Measurements from ENCODE around the gene FNDC3B.

FNDC3B gene

DNA sequence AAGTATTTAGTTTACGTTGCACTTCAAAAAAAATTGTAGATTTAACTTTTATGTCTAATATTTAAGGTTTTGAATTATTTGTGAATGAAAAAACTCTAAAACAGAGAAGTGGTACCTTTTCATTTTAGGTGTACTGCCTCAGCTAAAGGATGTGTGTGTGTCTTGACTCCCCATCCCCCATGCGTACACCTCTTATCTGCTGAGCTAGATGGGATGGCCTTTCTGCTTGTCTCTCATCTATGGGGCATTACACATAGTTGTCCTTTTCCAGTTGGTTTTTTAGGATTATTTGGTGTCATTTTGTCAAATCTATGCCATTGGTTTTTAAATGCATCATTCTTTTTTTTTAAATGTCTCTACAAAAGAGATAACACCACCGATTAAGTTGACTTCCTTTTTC, 110.9 kb downstream of the FNDC3B start:
- H3K4me3 ChIP-seq (ENCODE audit: low read depth, low read length) = no peak overlapping the region
- DNase-seq (ENCODE audit: low read depth) = no peak
- TF ChIP-seq, protein P1, sequence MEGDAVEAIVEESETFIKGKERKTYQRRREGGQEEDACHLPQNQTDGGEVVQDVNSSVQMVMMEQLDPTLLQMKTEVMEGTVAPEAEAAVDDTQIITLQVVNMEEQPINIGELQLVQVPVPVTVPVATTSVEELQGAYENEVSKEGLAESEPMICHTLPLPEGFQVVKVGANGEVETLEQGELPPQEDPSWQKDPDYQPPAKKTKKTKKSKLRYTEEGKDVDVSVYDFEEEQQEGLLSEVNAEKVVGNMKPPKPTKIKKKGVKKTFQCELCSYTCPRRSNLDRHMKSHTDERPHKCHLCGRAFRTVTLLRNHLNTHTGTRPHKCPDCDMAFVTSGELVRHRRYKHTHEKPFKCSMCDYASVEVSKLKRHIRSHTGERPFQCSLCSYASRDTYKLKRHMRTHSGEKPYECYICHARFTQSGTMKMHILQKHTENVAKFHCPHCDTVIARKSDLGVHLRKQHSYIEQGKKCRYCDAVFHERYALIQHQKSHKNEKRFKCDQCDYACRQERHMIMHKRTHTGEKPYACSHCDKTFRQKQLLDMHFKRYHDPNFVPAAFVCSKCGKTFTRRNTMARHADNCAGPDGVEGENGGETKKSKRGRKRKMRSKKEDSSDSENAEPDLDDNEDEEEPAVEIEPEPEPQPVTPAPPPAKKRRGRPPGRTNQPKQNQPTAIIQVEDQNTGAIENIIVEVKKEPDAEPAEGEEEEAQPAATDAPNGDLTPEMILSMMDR (IDR thresholded peaks at IDR 0.05; ENCODE audit: low read depth, low read length) = no peak
- TF ChIP-seq MYC (IDR thresholded peaks at IDR 0.05; ENCODE audit: low read depth, low read length) = no peak

DNA sequence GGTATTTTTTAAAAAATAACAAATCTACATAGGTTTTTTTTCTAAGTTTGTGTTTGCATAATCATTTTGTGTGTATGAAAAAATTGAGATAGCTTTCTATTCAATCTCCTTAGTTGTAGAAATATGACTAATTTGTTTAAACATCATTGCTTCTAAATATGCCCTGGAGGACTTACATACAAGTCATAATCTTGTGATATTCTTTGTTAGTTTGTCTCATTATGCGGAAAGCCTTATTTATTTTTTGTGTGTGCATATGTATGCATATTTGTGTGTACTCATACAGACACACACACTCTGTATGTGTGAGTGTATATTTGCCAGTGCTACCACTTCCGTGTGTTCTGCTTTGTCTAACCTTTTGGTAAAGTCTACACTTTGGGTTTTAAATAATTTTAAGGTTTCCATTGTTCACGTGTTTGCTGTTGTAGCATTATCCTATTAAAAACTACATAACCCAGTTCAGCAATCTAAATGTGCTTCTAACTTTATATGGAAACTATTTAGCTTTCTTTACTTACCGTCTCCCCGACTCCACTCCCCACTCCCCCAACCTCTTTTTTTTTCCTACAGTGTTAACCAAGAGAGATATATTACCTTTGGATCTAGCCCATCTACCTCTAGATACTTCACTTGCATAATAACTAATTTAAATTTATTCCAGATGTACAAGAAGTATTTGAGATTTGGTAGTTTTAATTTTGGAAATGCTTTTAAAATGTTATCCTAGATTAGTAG, 111.7 kb downstream of the FNDC3B start:
- no peak for DNase-seq (ENCODE audit: low read depth)
- no peak overlapping the region for H3K4me3 ChIP-seq (ENCODE audit: low read depth, low read length)
- TF ChIP-seq, protein P2, sequence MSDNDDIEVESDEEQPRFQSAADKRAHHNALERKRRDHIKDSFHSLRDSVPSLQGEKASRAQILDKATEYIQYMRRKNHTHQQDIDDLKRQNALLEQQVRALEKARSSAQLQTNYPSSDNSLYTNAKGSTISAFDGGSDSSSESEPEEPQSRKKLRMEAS (IDR thresholded peaks at IDR 0.05; ENCODE audit: low read depth, low read length) = no peak
- TF ChIP-seq MYC (IDR thresholded peaks at IDR 0.05; ENCODE audit: low read depth, low read length) = no peak
- no peak for TF ChIP-seq POLR2A (IDR thresholded peaks at IDR 0.05; ENCODE audit: extremely low read depth, insufficient read length)
- TF ChIP-seq, protein P1 (IDR thresholded peaks at IDR 0.05; ENCODE audit: low read depth, low read length) = no peak

DNA sequence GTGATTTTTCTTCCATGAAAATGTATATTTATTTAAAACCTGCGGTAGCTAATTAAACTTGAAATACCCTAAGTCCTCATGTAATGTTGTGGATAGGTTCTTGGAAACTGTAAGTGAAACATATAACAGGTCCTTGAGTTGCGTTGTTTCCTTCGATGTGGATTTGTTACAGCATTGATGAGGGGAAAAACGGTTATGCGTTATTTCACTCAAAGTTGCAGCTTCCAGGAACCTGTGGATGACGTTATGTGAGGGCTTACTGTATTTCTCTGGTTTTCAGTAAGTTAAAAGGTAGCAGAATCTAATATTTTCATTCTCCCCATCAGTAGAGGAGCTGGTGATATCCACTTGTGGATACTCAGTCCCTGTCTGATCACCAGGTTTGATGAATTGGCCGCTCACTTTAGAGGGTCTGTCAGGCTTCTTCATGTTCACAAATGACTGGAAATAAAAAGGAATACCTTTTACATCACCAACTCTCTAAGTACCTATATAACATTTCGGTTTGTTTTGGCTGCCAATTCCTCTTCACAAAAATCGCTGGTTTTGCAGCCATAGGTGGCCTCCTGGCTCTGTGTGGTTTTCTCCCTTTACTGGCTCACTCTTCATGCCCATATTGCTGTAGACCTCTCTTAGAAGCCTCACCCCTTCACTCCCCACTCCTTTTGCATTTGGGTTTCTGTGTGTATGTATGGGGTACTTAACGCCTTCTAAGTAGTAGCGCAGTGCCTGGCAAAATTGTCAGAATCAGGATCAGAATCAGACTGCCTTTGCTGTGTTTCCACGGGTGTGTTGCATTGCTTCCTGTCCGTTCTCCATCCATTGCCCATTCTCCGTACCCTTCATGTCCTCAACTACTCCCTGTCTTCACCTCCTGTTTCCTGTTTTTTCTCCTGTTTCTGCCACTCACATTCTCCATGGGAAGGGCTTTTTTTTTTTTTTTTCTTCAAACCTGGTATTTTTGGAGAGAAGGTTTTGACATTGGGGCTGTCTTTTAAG, 112.6 kb downstream of the FNDC3B start:
- DNase-seq (ENCODE audit: low read depth) = no peak
- H3K4me3 ChIP-seq (ENCODE audit: low read depth, low read length) = no peak overlapping the region
- TF ChIP-seq POLR2A (IDR thresholded peaks at IDR 0.05; ENCODE audit: extremely low read depth, insufficient read length) = no peak
- TF ChIP-seq MYC (IDR thresholded peaks at IDR 0.05; ENCODE audit: low read depth, low read length) = no peak
- TF ChIP-seq, protein P2 (IDR thresholded peaks at IDR 0.05; ENCODE audit: low read depth, low read length) = no peak
- TF ChIP-seq, protein P1 (IDR thresholded peaks at IDR 0.05; ENCODE audit: low read depth, low read length) = no peak

DNA sequence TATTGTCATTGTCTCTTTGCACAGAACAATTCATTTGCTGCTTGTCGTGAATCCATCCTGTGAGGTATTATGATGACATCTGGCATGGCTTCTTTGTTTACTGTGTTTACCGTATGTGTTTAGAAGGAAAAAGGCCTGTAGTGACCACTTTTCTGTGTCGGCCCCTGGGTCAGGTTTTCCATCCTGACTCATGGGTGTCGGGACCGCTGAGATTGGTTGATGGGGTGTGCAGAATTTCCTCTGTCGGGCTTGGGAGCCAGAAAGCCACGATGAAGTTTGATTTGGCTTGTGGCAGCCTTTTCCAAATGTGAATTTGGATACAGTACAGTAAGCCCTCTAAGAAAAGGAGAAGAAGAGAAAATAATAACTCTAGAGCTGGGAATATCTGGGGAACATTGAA, 113.5 kb downstream of the FNDC3B start:
- no peak for DNase-seq (ENCODE audit: low read depth)
- TF ChIP-seq, protein P1 (IDR thresholded peaks at IDR 0.05; ENCODE audit: low read depth, low read length) = no peak
- TF ChIP-seq, protein P2 (IDR thresholded peaks at IDR 0.05; ENCODE audit: low read depth, low read length) = no peak
- no peak for TF ChIP-seq MYC (IDR thresholded peaks at IDR 0.05; ENCODE audit: low read depth, low read length)
- no peak overlapping the region for H3K4me3 ChIP-seq (ENCODE audit: low read depth, low read length)

DNA sequence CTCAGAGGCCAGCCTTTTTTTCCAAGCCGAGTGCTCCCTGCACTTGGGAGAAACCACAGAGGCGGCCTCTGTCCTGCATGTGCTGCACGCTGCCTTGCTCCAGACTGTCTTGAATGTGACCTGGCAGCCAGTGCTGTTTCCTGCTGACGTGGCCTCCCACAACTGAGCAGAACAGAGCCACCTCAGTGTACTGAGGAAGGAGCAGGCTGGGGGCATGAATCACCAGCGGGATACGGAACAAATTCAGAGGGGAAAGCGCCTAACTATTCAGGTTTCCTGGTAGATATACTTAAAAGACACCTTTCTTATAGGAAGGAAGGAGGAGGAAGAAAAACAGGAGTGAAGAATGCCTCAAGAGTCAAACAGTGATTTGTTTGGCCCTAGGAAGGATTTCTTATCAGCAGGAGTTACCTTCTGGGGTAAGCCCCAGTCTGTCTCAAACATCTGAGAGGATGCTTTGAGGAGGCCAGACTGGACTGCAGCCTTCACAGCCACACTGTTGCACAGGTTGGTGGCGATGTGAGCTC, 114.0 kb downstream of the FNDC3B start:
- 0 out of 2 replicates have a peak, but pooled peaks have one; percentile 39 for TF ChIP-seq MYC (IDR thresholded peaks at IDR 0.05; ENCODE audit: low read depth, low read length)
- TF ChIP-seq POLR2A (IDR thresholded peaks at IDR 0.05; ENCODE audit: extremely low read depth, insufficient read length) = no peak
- TF ChIP-seq, protein P2 (IDR thresholded peaks at IDR 0.05; ENCODE audit: low read depth, low read length) = peak; percentile 70
- TF ChIP-seq, protein P1 (IDR thresholded peaks at IDR 0.05; ENCODE audit: low read depth, low read length) = no peak
- H3K4me3 ChIP-seq (ENCODE audit: low read depth, low read length) = no peak overlapping the region
- DNase-seq (ENCODE audit: low read depth) = peak; percentile 80
